Ovary (tissue), 9 donors: ENCODE data around the gene PCDH20. TPM values are rescaled to one million over a fixed set of nuclear protein-coding genes. Genes with fewer than 3 reads are reported as not detected.

ENCODE experiments used
- DNase-seq, 5 donors: peaks; one replicate each; pipeline ENCODE4 v3.0.0-alpha.2; 2019 to 2020
- H3K27ac ChIP-seq, 2 donors: fragments of 200-600 bp; one replicate each; pipeline versions ENCODE4 v1.5.1 to v1.8.0; 2019 to 2022
- H3K27me3 ChIP-seq: fragments of 200-600 bp; one replicate; pipeline ENCODE4 v1.8.0; 2022
- H3K36me3 ChIP-seq: fragments of 200-600 bp; sonication (generic); one replicate; pipeline ENCODE4 v1.5.1; 2019
- H3K4me1 ChIP-seq: one replicate; pipeline ENCODE4 v1.8.1; 2013; ENCODE audit warnings: mild to moderate bottlenecking, moderate library complexity; ENCODE audit not compliant: insufficient read depth
- H3K4me3 ChIP-seq: fragments of 200-600 bp; sonication (generic); one replicate; pipeline ENCODE4 v1.5.1; 2017
- H3K9me3 ChIP-seq, 2 donors: fragments of 200-600 bp in 1 of 2; sonication (generic) in 1 of 2; one replicate each; pipeline versions ENCODE4 v1.5.1 to v1.8.1; 2013 to 2019; ENCODE audit warnings: mild to moderate bottlenecking in 1 of 2, moderate library complexity in 1 of 2
- EP300 ChIP-seq: sonication (generic); formaldehyde crosslinking; IDR thresholded peaks from one replicate; pipeline ENCODE4 v1.6.1; 2017; ENCODE audit warnings: antibody characterized with exemption
- POLR2A ChIP-seq: fragments of 450-650 bp; IDR thresholded peaks from one replicate; pipeline ENCODE4 v1.6.1; 2017; ENCODE audit warnings: antibody characterized with exemption, mild to moderate bottlenecking, moderate library complexity
- WGBS, 3 donors: extraction: QIAGEN DNeasy Blood & Tissue Kit in 1 of 3; methylation state at CpG; one replicate each; pipeline versions ENCODE4 v1.1.5 to v1.1.7; 2013 to 2017; 5-methylcytosine and 5-hydroxymethylcytosine counted together
- intact Hi-C, 4 donors: fragments of 100-400 bp; cut with DNase I; formaldehyde crosslinking; loops; one replicate each; pipeline versions ENCODE4 v1.11.0 to v1.15.1; 2022 to 2023
- polyA plus RNA-seq, 2 donors: library from polyadenylated mRNA; stranded (reverse); fragments of 200-250 nt in 1 of 2; fragments of 350-450 nt in 1 of 2; fragmentation: Illumina TruSeq in 1 of 2; extraction: RNeasy Lipid Tissue Mini Kit (QIAGEN cat#74804) in 1 of 2; gene quantifications; one replicate each; pipeline ENCODE4 v1.2.3, GENCODE V29; 2013 to 2014
- total RNA-seq, 7 donors: library from RNA; depleted of rRNA in 2 of 7; stranded (reverse); fragments of >200 nt in 2 of 7; fragmentation: NEBNext Ultra II Directional in 3 of 7; extraction: Animal tissue kit (Norgen Biotek cat#: 25700) in 3 of 7; gene quantifications; one replicate each; pipeline versions ENCODE4 v1.1.0 to v1.2.4, GENCODE V29; 2016 to 2023
- TF ChIP-seq, protein P1 (sequence below), 3 donors: fragments of 450-650 bp in 2 of 3; fragments of 200-600 bp in 1 of 3; IDR thresholded peaks; one replicate each; pipeline versions ENCODE4 v1.5.1 to v1.8.0; 2016 to 2022; ENCODE audit warnings: antibody characterized with exemption in 3 of 3, mild to moderate bottlenecking in 1 of 3
- donor health status: DM: no; HTN: no; CAD: no; lungs with moderate emphysema.
- donor health status: DM: no; HTN: no; CAD: no.
- donor health status: Bipolar disorder and iron deficiency.
- donor health status: DM: yes; HTN: yes; CAD: no.
- donor health status: DM: no; HTN: no; CAD: no.
- donor health status: DM: yes; HTN: yes; CAD: no.

Gene PCDH20
- total and polyA plus RNA-seq, 9 donors: under 0.01 to 3.3 (median 0.57) TPM; not detected in 2

DNA sequence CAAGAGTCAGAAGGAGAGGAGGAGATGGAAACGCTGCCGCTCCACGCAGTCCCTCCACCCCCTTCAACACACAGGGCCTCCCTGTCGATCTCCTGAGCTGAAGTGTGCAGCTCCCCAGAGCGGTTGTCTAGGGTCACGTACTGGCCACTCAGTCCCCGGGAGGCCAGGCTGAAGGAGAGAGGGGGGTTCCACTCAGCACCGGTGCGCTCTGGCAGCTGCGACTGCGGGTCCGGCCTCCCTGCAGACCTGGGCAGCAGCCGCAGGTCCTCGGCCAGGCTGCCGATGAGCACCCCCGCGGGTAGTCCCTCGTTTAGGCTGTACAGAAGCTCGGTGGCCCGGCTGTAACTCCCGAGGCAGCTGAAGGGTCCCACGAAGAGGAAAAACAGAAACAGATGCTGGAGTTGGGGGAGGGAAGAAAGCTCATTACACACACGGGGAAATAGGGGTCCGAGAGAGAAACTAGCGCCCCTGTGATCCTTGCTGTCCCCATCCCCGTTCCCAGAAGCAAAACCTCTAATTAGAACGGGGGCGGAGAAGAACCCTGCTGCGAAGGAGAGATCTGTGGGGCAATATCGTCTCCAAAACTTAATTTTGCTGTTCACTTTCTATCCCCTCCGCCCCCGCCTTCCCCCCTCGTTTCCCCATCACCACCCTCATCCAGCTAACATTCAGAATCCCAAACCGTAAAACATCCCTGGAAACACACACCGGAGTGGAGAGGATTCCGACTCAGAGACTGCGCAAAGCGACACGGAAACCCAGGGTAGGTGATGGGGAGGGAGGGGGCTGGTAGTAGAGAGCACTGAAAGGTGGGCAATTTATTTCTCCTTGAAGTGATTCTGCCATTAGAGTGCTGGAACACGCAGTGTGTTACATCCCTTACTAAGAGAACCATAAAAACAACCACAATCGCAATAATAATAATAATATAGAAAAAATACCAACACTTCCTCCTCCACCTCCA is 1.8 kb downstream of the PCDH20 start:
- Histone ChIP-seq H3K27me3 (no peaks in the 10 kb centered on the region), H3K27ac (no peak overlapping the region)
- intact Hi-C loops: no loop called here

DNA sequence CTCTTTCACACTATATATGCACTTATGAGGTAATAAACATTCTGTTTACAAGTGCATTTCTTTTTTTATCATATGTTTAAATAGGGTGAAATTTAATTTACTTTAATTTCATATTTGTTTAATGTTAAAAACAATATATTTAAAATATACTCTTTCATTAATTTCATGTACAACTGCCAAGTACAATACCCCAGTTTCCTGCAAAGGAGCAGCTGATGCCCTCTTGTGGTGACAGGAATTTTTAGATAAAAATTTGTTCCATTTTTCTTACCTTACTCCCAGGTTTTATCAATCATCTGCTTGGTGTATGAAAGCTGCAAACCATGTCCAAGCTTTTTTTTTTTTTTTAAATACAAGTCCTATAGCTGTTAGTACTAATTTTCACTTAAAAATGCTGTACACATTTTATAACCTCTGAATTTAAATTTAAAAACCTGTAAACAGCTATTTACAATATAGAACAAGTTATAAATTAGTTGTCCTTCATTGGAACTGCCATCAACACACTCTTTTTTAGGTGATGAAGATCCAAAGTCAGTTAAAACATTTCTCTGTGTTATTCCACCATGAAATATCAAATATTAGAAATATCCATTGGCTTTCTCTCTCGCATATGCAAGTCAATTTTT is 4.9 kb downstream of the PCDH20 start:
- no peak overlapping the region for H3K4me3 ChIP-seq
- intact Hi-C loops: no loop called here

More for the DNA sequence above, 1.8 kb downstream of the PCDH20 start:
- Histone ChIP-seq H3K4me3 (peak overlapping the region; percentile 21), H3K9me3 (no peaks in the 10 kb centered on the region), H3K4me1 (no peaks in the 10 kb centered on the region), H3K36me3 (no peaks in the 10 kb centered on the region)
- TF ChIP-seq EP300: no peak
- no peak for TF ChIP-seq POLR2A
- TF ChIP-seq, protein P1, sequence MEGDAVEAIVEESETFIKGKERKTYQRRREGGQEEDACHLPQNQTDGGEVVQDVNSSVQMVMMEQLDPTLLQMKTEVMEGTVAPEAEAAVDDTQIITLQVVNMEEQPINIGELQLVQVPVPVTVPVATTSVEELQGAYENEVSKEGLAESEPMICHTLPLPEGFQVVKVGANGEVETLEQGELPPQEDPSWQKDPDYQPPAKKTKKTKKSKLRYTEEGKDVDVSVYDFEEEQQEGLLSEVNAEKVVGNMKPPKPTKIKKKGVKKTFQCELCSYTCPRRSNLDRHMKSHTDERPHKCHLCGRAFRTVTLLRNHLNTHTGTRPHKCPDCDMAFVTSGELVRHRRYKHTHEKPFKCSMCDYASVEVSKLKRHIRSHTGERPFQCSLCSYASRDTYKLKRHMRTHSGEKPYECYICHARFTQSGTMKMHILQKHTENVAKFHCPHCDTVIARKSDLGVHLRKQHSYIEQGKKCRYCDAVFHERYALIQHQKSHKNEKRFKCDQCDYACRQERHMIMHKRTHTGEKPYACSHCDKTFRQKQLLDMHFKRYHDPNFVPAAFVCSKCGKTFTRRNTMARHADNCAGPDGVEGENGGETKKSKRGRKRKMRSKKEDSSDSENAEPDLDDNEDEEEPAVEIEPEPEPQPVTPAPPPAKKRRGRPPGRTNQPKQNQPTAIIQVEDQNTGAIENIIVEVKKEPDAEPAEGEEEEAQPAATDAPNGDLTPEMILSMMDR (IDR thresholded peaks at IDR 0.05): no peak
- WGBS, 3 donors: 2 to 3% (median 2%) methylated on average over 41 of the region's 41 CpGs
- no peak for DNase-seq

DNA sequence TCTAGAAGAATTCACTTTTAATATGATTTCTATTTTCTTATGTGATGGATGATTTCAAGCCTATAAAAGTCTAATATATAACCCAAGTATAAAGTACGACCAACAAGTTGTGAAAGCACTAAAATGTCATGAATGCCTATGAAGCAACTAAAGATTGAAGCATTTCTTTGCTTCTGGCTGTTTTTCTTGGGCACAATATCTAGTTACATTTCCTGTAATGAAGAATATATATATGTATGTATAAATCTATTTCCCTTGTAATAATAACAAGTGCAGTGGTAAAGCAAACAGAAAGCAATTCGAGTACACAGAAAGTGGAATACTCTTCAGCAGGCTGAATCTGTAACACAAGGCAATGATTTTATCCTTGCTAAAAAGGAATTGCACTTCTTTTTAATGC is 5.4 kb downstream of the PCDH20 start:
- intact Hi-C loops: no loop called here
- TF ChIP-seq, protein P1 (IDR thresholded peaks at IDR 0.05): no peak
- no peak for TF ChIP-seq EP300
- no peak for TF ChIP-seq POLR2A
- no peak for DNase-seq
- 53 to 67% (median 56%) methylated on average over 2 of the region's 2 CpGs for WGBS, 3 donors
- Histone ChIP-seq H3K4me1 (no peaks in the 10 kb centered on the region), H3K4me3 (no peak overlapping the region), H3K36me3 (no peaks in the 10 kb centered on the region), H3K9me3 (no peaks in the 10 kb centered on the region), H3K27me3 (no peaks in the 10 kb centered on the region), H3K27ac (no peak overlapping the region)

More for the DNA sequence above, 4.9 kb downstream of the PCDH20 start:
- 84 to 97% (median 96%) methylated on average over 1 of the region's 1 CpG for WGBS, 3 donors
- Histone ChIP-seq H3K36me3 (no peaks in the 10 kb centered on the region), H3K27ac (no peak overlapping the region), H3K27me3 (no peaks in the 10 kb centered on the region), H3K9me3 (no peaks in the 10 kb centered on the region), H3K4me1 (no peaks in the 10 kb centered on the region)
- no peak for DNase-seq
- TF ChIP-seq POLR2A (no peak), EP300 (no peak)
- TF ChIP-seq, protein P1 (IDR thresholded peaks at IDR 0.05): no peak

DNA sequence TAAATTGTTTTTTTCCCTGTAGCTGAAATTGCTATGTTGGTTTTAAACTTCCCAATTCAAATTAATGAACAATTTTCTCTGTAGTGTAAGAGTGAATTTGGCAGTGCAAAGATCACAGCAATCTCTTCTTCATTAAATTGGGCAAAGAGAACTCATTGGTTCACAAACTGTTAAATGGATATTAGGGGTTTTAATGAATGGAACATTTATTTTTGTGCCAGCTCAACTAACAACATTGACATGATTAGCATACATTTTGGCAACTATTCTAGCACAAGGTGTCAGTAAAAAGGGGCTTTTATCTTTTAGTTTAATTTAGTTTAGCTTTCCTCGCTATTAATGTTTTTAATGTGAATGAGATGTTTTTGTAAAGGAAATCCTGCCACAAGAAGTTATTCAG is 7.1 kb downstream of the PCDH20 start:
- no peaks in the 10 kb centered on the region for H3K9me3 ChIP-seq

More for the DNA sequence above, 7.1 kb downstream of the PCDH20 start:
- H3K4me3 ChIP-seq: no peak overlapping the region
- no peaks in the 10 kb centered on the region for H3K36me3 ChIP-seq
- H3K27me3 ChIP-seq: no peaks in the 10 kb centered on the region
- no peak overlapping the region for H3K27ac ChIP-seq
- DNase-seq: no peak
- WGBS, 3 donors: 0 to 3% (median 0%) methylated on average over 1 of the region's 1 CpG
- TF ChIP-seq, protein P1 (IDR thresholded peaks at IDR 0.05): no peak
- H3K4me1 ChIP-seq: no peaks in the 10 kb centered on the region
- intact Hi-C loops: no loop called here
